Measurements from ENCODE around the gene SAYSD1. TPM values are rescaled to one million over a fixed set of nuclear protein-coding genes. Genes with fewer than 3 reads are reported as not detected.

The SAYSD1 gene
- total and polyA plus RNA-seq, 9 of the 15 experiments (the other 6 are each of a cell fraction or from before 2014, with no cell fraction given) = 3.5 to 19.1 (median 12.4) TPM

- TF ChIP-seq RBM25 (IDR thresholded peaks at IDR 0.05; ENCODE audit: low read depth, low read length, severe bottlenecking) = peak; percentile 87
- no peak for TF ChIP-seq ZNF239 (CRISPR knock-in tag; IDR thresholded peaks at IDR 0.05)
- TF ChIP-seq EP300 (IDR thresholded peaks at IDR 0.05; ENCODE audit: low read length) = peak; percentile 78
- TF ChIP-seq SIN3B (IDR thresholded peaks at IDR 0.05; ENCODE audit: low read depth) = no peak; the same call in 1 of the 2 replicates
- TF ChIP-seq SMARCA4 (IDR thresholded peaks at IDR 0.05) = peak; percentile 11; the same call in 1 of the 2 replicates
- no peak for TF ChIP-seq MAFF (IDR thresholded peaks at IDR 0.05; ENCODE audit: low read length)
- no peak for TF ChIP-seq ZNF24 (IDR thresholded peaks at IDR 0.05)
- TF ChIP-seq KLF13 (tag; IDR thresholded peaks at IDR 0.05; ENCODE audit: borderline replicate concordance, low read depth) = peak; percentile 53; the same call in 1 of the 2 replicates
- peak; percentile 31 to 47; a peak in 2 of 4 replicates for TF ChIP-seq FOXK2 (conservative IDR thresholded peaks at IDR 0.05 in 1 of 2, IDR thresholded peaks at IDR 0.05 in 1 of 2; ENCODE audit: low read depth in 2 of 2)
- peak; percentile 75 for TF ChIP-seq RBBP5 (IDR thresholded peaks at IDR 0.05; ENCODE audit: borderline replicate concordance, insufficient read depth, low read length, poor library complexity, severe bottlenecking)
- TF ChIP-seq CREB5 (CRISPR knock-in tag; IDR thresholded peaks at IDR 0.05) = no peak
- no peak for TF ChIP-seq DEAF1 (CRISPR knock-in tag; IDR thresholded peaks at IDR 0.05)
- no peak for TF ChIP-seq CHAMP1 (IDR thresholded peaks at IDR 0.05)
- TF ChIP-seq C11orf30 (IDR thresholded peaks at IDR 0.05; ENCODE audit: low read depth) = no peak
- TF ChIP-seq ZNF3 (CRISPR knock-in tag; IDR thresholded peaks at IDR 0.05) = no peak
- no peak for TF ChIP-seq HMG20B (CRISPR knock-in tag; IDR thresholded peaks at IDR 0.05)
- peak; percentile 51 for TF ChIP-seq MXD1 (CRISPR knock-in tag; IDR thresholded peaks at IDR 0.05; ENCODE audit: borderline replicate concordance, poor library complexity, severe bottlenecking)
- no peak for TF ChIP-seq BRF2 (IDR thresholded peaks at IDR 0.05; ENCODE audit: borderline replicate concordance, insufficient read depth, insufficient read length)
- TF ChIP-seq ZBTB17 (CRISPR knock-in tag; IDR thresholded peaks at IDR 0.05) = peak; percentile 40; the same call in 1 of the 2 replicates
- no peak for TF ChIP-seq ZNF717 (CRISPR knock-in tag; IDR thresholded peaks at IDR 0.05)
These were observed at the start of gene SAYSD1 (continued) for GRCh38 chr6:39114704-39115599.
